CD4-positive, alpha-beta T cell treated with Interleukin-4 for 4 hours (primary cell): ENCODE data around the gene GAN.
"Not testable (repeated sequence)": the region's sequence is repeated elsewhere in the genome, so short reads cannot be mapped to it uniquely, and the experiment has no call there.

Experiments
- DNase-seq: peaks from one replicate; pipeline ENCODE4 v3.0.0-alpha.2; 2020

GAN gene

GRCh38 chr16:81401035-81401950 lies 86.5 kb downstream of the GAN start:
- no peak for DNase-seq

GRCh38 chr16:81403208-81403600 lies 88.4 kb downstream of the GAN start:
- no peak for DNase-seq

- DNase-seq, result peak; percentile 69
These were observed 89.0 kb downstream of the GAN start for GRCh38 chr16:81403601-81404391.

GRCh38 chr16:81405002-81405401 lies 90.2 kb downstream of the GAN start:
- not testable (repeated sequence) for DNase-seq

- DNase-seq, result no peak
These were observed 90.9 kb downstream of the GAN start for GRCh38 chr16:81405702-81406113.

GRCh38 chr16:81408409-81408950 lies 93.7 kb downstream of the GAN start:
- no peak for DNase-seq

- no peak for DNase-seq
These were observed 94.3 kb downstream of the GAN start for GRCh38 chr16:81409016-81409556.

GRCh38 chr16:81410643-81411293 lies 96.0 kb downstream of the GAN start:
- no peak for DNase-seq

- DNase-seq, result no peak
These were observed 98.7 kb downstream of the GAN start for GRCh38 chr16:81413245-81413990.

- DNase-seq, result no peak
These were observed 101.0 kb downstream of the GAN start for GRCh38 chr16:81415751-81416150.

GRCh38 chr16:81416749-81417148 lies 102.0 kb downstream of the GAN start:
- DNase-seq, result no peak

GRCh38 chr16:81417210-81417609 lies 102.4 kb downstream of the GAN start:
- no peak for DNase-seq

- DNase-seq, result no peak
These were observed 105.0 kb downstream of the GAN start for GRCh38 chr16:81419806-81420205.

- no peak for DNase-seq
These were observed 106.4 kb downstream of the GAN start for GRCh38 chr16:81421126-81421525.

GRCh38 chr16:81421536-81421935 lies 106.8 kb downstream of the GAN start:
- no peak for DNase-seq

GRCh38 chr16:81422153-81422552 lies 107.4 kb downstream of the GAN start:
- DNase-seq, result not testable (repeated sequence)

- DNase-seq, result peak; percentile 25
These were observed 110.0 kb downstream of the GAN start for GRCh38 chr16:81424771-81425170.

GRCh38 chr16:81427219-81427618 lies 112.5 kb downstream of the GAN start:
- no peak for DNase-seq

- no peak for DNase-seq
These were observed 114.3 kb downstream of the GAN start for GRCh38 chr16:81429045-81429521.

GRCh38 chr16:81431554-81432353 lies 117.0 kb downstream of the GAN start:
- no peak for DNase-seq
